K562 (cell line): ENCODE results near the gene STUB1. TPM values are rescaled to one million over a fixed set of nuclear protein-coding genes. Genes with fewer than 3 reads are reported as not detected.

Experiments used
- ATF2 ChIP-seq: sonication (generic); formaldehyde crosslinking; IDR thresholded peaks from 2 replicates; pipeline ENCODE4 v1.8.1; 2022; ENCODE audit warnings: missing genetic modification reagents
- CHD7 ChIP-seq: fragments of 200-600 bp; sonication (generic); IDR thresholded peaks from one replicate; pipeline ENCODE4 v1.6.1; 2012; ENCODE audit warnings: mild to moderate bottlenecking, low read depth, low read length, inconsistent platforms
- DLX4 ChIP-seq: fragments of 250-450 bp; sonication (Bioruptor Pico); IDR thresholded peaks from 2 replicates; pipeline ENCODE4 v1.6.1; 2021; ENCODE audit warnings: mild to moderate bottlenecking
- MAZ ChIP-seq, 2 experiments: fragments of 450-650 bp in 1 of 2; sonication (generic) in 1 of 2; formaldehyde crosslinking; IDR thresholded peaks in 1 of 2; conservative IDR thresholded peaks in 1 of 2; 2 replicates each; pipeline versions ENCODE4 v1.4.0 to v1.5.0; 2020; ENCODE audit warnings: mild to moderate bottlenecking in 1 of 2, missing genetic modification reagents in 1 of 2
- PHF21A ChIP-seq: fragments of 450-650 bp; IDR thresholded peaks from 2 replicates; pipeline ENCODE4 v1.6.1; 2017; ENCODE audit warnings: low read depth, borderline replicate concordance
- PPARD ChIP-seq: fragments of 250-450 bp; sonication (Bioruptor Pico); IDR thresholded peaks from 2 replicates; pipeline ENCODE4 v1.8.0; 2022; ENCODE audit warnings: inconsistent platforms, mild to moderate bottlenecking, moderate library complexity
- TARDBP ChIP-seq: fragments of 450-650 bp; IDR thresholded peaks from 2 replicates; pipeline ENCODE4 v1.6.1; 2016
- ZBTB1 ChIP-seq: sonication (generic); formaldehyde crosslinking; IDR thresholded peaks from 2 replicates; pipeline ENCODE4 v1.8.1; 2023; ENCODE audit warnings: missing genetic modification reagents, low read depth, mild to moderate bottlenecking, borderline replicate concordance
- ZKSCAN3 ChIP-seq: fragments of 250-450 bp; sonication (Bioruptor Pico); IDR thresholded peaks from 2 replicates; pipeline ENCODE4 v1.4.0; 2020
- ZNF512 ChIP-seq: IDR thresholded peaks from 2 replicates; pipeline ENCODE4 v1.6.1; 2016; ENCODE audit warnings: missing genetic modification characterization, missing compliant biosample characterization
- ZNF707 ChIP-seq: fragments of 250-450 bp; sonication (Bioruptor Pico); conservative IDR thresholded peaks from 2 replicates; pipeline ENCODE4 v1.8.0; 2022; ENCODE audit warnings: inconsistent platforms, mild to moderate bottlenecking, moderate library complexity
- ZNF780A ChIP-seq: fragments of 250-450 bp; sonication (Bioruptor Pico); IDR thresholded peaks from 2 replicates; pipeline ENCODE4 v1.5.0; 2021; ENCODE audit warnings: mild to moderate bottlenecking
- polyA plus RNA-seq, 8 experiments: library from polyadenylated mRNA; depleted of rRNA in 4 of 8; stranded (reverse) in 5 of 8; unstranded in 3 of 8; fragments of >200 nt; fragmentation: Nextera tagmentation in 2 of 8; fragmentation: Illumina TruSeq in 1 of 8; extraction: Ambion mirVana in 2 of 8; extraction: Trizol in 1 of 8; gene quantifications; 2 replicates each; pipeline versions ENCODE4 v1.2.1 to v1.2.3, GENCODE V29; 2011 to 2014; ENCODE audit warnings: inconsistent platforms in 1 of 8, missing spikeins in 1 of 8
- total RNA-seq, 7 experiments: library from RNA; depleted of rRNA in 6 of 7; stranded (reverse); fragments of >200 nt in 6 of 7; fragmentation: Illumina TruSeq in 2 of 7; extraction: Trizol in 2 of 7; gene quantifications; 2 replicates each; pipeline versions ENCODE4 v1.2.1 to v1.2.3, GENCODE V29; 2011 to 2021; ENCODE audit warnings: low replicate concordance in 1 of 7

The STUB1 gene
- total and polyA plus RNA-seq, 9 of the 15 experiments (the other 6 are each of a cell fraction or from before 2014, with no cell fraction given) = 10.6 to 251 (median 152) TPM

- no peak for TF ChIP-seq CHD7
- no peak for TF ChIP-seq DLX4 (CRISPR knock-in tag)
- TF ChIP-seq ZNF707 (CRISPR knock-in tag) = no peak
- no peak for TF ChIP-seq ATF2 (CRISPR knock-in tag)
- no peak for TF ChIP-seq ZNF512 (tag)
- peak; percentile 14 to 38; a peak in 3 of 4 replicates for TF ChIP-seq MAZ (CRISPR knock-in tag; conservative IDR thresholded peaks at IDR 0.05 in 1 of 2, IDR thresholded peaks at IDR 0.05 in 1 of 2)
- no peak for TF ChIP-seq PHF21A
- TF ChIP-seq ZNF780A (CRISPR knock-in tag) = no peak
- peak; percentile 73; the same call in 1 of the 2 replicates for TF ChIP-seq TARDBP
- no peak for TF ChIP-seq ZKSCAN3 (CRISPR knock-in tag)
- TF ChIP-seq ZBTB1 = peak; percentile 92
- TF ChIP-seq PPARD (CRISPR knock-in tag) = no peak
Measured at GRCh38 chr16:636206-637080, 43.8 kb upstream of the STUB1 start, which contains the start of gene METTL26 (continued).
